MCF 10A (cell line): ENCODE results near the gene G0S2. TPM values are rescaled to one million over a fixed set of nuclear protein-coding genes. Genes with fewer than 3 reads are reported as not detected.

Experiments
- BruUV-seq: library from RNA; stranded (reverse); fragments of 400-500 nt; replicated peaks from 2 replicates; lab custom pipeline; 2021; lab: Mats Ljungman, UMichigan
- CTCF ChIA-PET: fragments of 300-600 bp; sonication (Branson Sonifier 250); formaldehyde crosslinking; extraction: SDS; loops from one replicate; lab custom pipeline; 2021; ENCODE audit warnings: antibody characterized with exemption, inconsistent platforms; lab: Yijun Ruan, JAX
- POLR2A ChIA-PET: fragments of 300-600, 350-650 bp; sonication (Branson Sonifier 250); formaldehyde crosslinking; extraction: SDS; loops from one replicate; lab custom pipeline; 2020; ENCODE audit warnings: antibody characterized with exemption, inconsistent platforms; lab: Yijun Ruan, JAX
- DNase-seq: peaks from one replicate; pipeline ENCODE4 v3.0.0-alpha.2; 2018; ENCODE audit not compliant: unreplicated experiment
- H3K27ac Mint-ChIP-seq: one replicate; pipeline ENCODE4 v1.8.0; 2022; ENCODE audit warnings: mild to moderate bottlenecking, low read depth, mixed read lengths; ENCODE audit not compliant: unreplicated experiment
- H3K27me3 Mint-ChIP-seq: one replicate; pipeline ENCODE4 v1.8.0; 2022; ENCODE audit warnings: mixed read lengths; ENCODE audit not compliant: insufficient read depth, unreplicated experiment
- H3K36me3 Mint-ChIP-seq: one replicate; pipeline ENCODE4 v1.8.0; 2022; ENCODE audit warnings: mild to moderate bottlenecking, moderate library complexity, mixed read lengths; ENCODE audit not compliant: insufficient read depth, unreplicated experiment
- H3K4me1 Mint-ChIP-seq: one replicate; pipeline ENCODE4 v1.8.0; 2022; ENCODE audit warnings: mixed read lengths; ENCODE audit not compliant: insufficient read depth, unreplicated experiment
- H3K4me3 Mint-ChIP-seq: one replicate; pipeline ENCODE4 v1.8.0; 2022; ENCODE audit warnings: mild to moderate bottlenecking, moderate library complexity, mixed read lengths; ENCODE audit not compliant: unreplicated experiment
- H3K9me3 Mint-ChIP-seq: one replicate; pipeline ENCODE4 v1.8.0; 2022; ENCODE audit warnings: mixed read lengths; ENCODE audit not compliant: unreplicated experiment
- intact Hi-C: fragments of 100-400 bp; cut with micrococcal nuclease; formaldehyde crosslinking; loops from 2 replicates; pipeline ENCODE4 v1.14.1; 2022
- total RNA-seq: library from RNA; stranded (reverse); gene quantifications from 2 replicates; pipeline ENCODE4 v1.2.3, GENCODE V29; 2022
- TF ChIP-seq, protein P1 (sequence below): fragments of 200-600 bp; IDR thresholded peaks from one replicate; pipeline ENCODE4 v1.8.0; 2022; ENCODE audit warnings: antibody characterized with exemption, mild to moderate bottlenecking; ENCODE audit not compliant: unreplicated experiment

The G0S2 gene
- total RNA-seq, 1 experiment from 2014 or later = not detected

DNA sequence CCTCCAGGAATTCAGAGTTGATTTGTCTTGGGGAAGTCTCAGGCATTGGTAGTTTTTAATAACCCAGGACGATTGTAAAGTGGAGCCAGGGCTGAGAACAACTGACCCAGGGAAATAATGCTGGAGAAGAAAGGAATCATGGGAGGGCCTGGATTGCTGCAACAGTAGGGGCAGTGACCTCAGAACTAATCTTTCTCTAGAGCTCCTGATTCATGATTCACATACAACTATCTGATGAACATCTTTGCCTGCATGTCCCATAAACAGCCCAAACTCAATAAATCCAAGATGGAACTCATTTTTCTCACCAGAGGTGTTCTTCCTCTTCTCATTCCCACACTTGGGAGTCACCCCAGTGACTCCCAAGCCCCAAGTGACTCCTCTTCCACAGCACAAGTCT is 8.1 kb upstream of the G0S2 start:
- POLR2A ChIA-PET = interaction anchor here (0.8 to 11.2 kb wide), 4 partner anchors 9 to 17 kb away, joined by 3 to 207 read pairs (median 8); partner anchors contain the start of gene LAMB3
- no peak for DNase-seq
- Mint-ChIP-seq H3K27ac (no peak overlapping the region), H3K9me3 (no peaks in the 10 kb centered on the region), H3K4me1 (peaks cover 21% of the 10 kb centered on the region), H3K27me3 (no peaks in the 10 kb centered on the region), H3K4me3 (no peak overlapping the region), H3K36me3 (no peaks in the 10 kb centered on the region)
- TF ChIP-seq, protein P1, sequence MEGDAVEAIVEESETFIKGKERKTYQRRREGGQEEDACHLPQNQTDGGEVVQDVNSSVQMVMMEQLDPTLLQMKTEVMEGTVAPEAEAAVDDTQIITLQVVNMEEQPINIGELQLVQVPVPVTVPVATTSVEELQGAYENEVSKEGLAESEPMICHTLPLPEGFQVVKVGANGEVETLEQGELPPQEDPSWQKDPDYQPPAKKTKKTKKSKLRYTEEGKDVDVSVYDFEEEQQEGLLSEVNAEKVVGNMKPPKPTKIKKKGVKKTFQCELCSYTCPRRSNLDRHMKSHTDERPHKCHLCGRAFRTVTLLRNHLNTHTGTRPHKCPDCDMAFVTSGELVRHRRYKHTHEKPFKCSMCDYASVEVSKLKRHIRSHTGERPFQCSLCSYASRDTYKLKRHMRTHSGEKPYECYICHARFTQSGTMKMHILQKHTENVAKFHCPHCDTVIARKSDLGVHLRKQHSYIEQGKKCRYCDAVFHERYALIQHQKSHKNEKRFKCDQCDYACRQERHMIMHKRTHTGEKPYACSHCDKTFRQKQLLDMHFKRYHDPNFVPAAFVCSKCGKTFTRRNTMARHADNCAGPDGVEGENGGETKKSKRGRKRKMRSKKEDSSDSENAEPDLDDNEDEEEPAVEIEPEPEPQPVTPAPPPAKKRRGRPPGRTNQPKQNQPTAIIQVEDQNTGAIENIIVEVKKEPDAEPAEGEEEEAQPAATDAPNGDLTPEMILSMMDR = no peak
- CTCF ChIA-PET = interaction anchor here (0.8 to 4.4 kb wide), 7 partner anchors 9 to 64 kb away, joined by 3 to 27 read pairs (median 7); partner anchors contain the start of gene LAMB3
- BruUV-seq = no TSS peak
- intact Hi-C loops = no loop called here

DNA sequence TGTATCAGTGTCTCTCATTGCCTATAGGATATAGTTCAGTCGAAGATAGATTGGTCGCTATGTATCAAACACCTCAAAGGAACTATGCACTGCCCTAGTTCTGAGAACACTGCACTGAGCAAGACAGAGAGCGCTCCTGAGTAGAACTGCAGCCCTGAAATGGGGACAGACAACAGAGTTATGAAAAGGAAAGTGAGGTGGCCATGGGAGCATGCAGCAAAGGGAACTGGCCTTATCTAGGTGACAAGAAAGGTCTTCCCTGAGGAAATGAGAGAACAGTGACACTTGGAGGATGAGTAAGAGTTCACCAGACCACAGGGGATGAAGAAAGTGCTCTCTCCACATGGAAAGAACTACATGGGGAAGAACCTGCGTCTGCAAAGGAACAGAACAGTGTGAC is 7.5 kb upstream of the G0S2 start:
- Mint-ChIP-seq H3K27me3 (no peaks in the 10 kb centered on the region), H3K36me3 (no peaks in the 10 kb centered on the region), H3K9me3 (no peaks in the 10 kb centered on the region), H3K4me3 (no peak overlapping the region), H3K27ac (no peak overlapping the region), H3K4me1 (peaks cover 21% of the 10 kb centered on the region)
- ChIA-PET POLR2A (interaction anchor here (1.2 to 11.2 kb wide), 3 partner anchors 12 to 22 kb away, joined by 3 to 254 read pairs (median 207); partner anchors contain the start of gene LAMB3), CTCF (interaction anchor here (1.9 to 4.4 kb wide), 2 partner anchors 9 to 22 kb away, joined by 12 to 27 read pairs; no protein-coding TSS in a partner anchor)
- no TSS peak for BruUV-seq
- TF ChIP-seq, protein P1 = no peak
- no peak for DNase-seq
- intact Hi-C loops = no loop called here

DNA sequence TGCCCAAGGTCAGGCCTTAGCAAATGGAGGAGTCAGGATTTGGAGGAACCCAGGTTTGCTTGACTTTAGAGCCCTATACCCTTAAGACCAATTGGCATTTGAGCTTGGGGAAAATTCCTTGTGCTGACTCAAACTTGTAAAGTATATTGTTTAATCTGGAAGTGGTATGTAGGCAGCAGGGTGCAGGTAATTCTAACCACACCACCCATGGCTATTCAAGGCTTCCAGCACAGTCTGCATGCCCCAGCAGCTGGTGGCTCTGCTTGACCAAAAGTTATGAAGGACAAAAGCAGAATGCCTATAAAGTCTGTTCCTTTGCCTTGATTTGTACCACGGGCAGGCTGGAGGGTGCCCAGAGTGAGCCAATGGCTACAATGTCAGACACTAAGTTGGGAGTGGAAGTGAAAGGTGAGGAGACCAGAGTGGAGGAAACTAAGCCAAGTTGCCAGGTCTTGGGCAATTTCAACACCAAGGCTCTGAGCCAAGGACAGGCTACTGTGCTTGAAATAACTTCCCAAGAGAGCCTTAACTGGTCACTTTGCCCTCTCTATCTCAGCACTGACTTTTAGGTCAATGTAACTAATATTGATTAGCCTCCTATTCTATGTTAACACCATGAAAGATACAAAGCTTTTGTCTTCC is 4.7 kb upstream of the G0S2 start:
- POLR2A ChIA-PET = interaction anchor here (0.7 to 8.1 kb wide), 9 partner anchors 11 to 1426 kb away, joined by 3 to 254 read pairs (median 6); partner anchors contain the start of gene LAMB3
- Mint-ChIP-seq H3K4me1 (peaks cover 37% of the 10 kb centered on the region), H3K27ac (peak overlapping the region; percentile 2), H3K27me3 (no peaks in the 10 kb centered on the region), H3K4me3 (no peak overlapping the region), H3K9me3 (no peaks in the 10 kb centered on the region), H3K36me3 (no peaks in the 10 kb centered on the region)
- CTCF ChIA-PET = interaction anchor here (0.5 to 2.6 kb wide), 11 partner anchors 9 to 81 kb away, joined by 3 to 12 read pairs (median 5); partner anchors contain the start of gene LAMB3
- intact Hi-C loops = no loop called here
- DNase-seq = peak; percentile 97
- TF ChIP-seq, protein P1 = no peak
- no TSS peak for BruUV-seq
